SJCRH30 (cell line): ENCODE data around the gene ADAMTS13. TPM values are rescaled to one million over a fixed set of nuclear protein-coding genes. Genes with fewer than 3 reads are reported as not detected.

ENCODE experiments used
- DNase-seq, 2 experiments: peaks; one replicate each; pipeline ENCODE4 v3.0.0-alpha.2; 2015 to 2020
- H3K27ac ChIP-seq: fragments of 250-450 bp; sonication (Bioruptor Pico); 2 replicates; pipeline ENCODE4 v1.5.1; 2020; ENCODE audit warnings: mild to moderate bottlenecking, moderate library complexity
- H3K27me3 ChIP-seq: fragments of 250-450 bp; sonication (Bioruptor Pico); 2 replicates; pipeline ENCODE4 v1.5.1; 2020; ENCODE audit warnings: mild to moderate bottlenecking, moderate library complexity
- H3K36me3 ChIP-seq: fragments of 250-450 bp; sonication (Bioruptor Pico); 2 replicates; pipeline ENCODE4 v1.5.1; 2020; ENCODE audit warnings: mild to moderate bottlenecking, moderate library complexity
- H3K4me1 ChIP-seq: fragments of 250-450 bp; sonication (Bioruptor Pico); 2 replicates; pipeline ENCODE4 v1.5.1; 2020; ENCODE audit warnings: mild to moderate bottlenecking, moderate library complexity
- H3K4me3 ChIP-seq: fragments of 250-450 bp; sonication (Bioruptor Pico); 2 replicates; pipeline ENCODE4 v1.5.1; 2020; ENCODE audit warnings: mild to moderate bottlenecking, moderate library complexity
- H3K9me3 ChIP-seq: fragments of 250-450 bp; sonication (Bioruptor Pico); replicated peaks from 2 replicates; pipeline ENCODE4 v1.5.1; 2020; ENCODE audit warnings: mild to moderate bottlenecking, moderate library complexity
- total RNA-seq: library from RNA; depleted of rRNA; stranded (reverse); fragments of >200 nt; shearing (Covaris generic); gene quantifications from 2 replicates; pipeline ENCODE4 v1.2.3, GENCODE V29; 2014

Gene ADAMTS13
- total RNA-seq, 1 experiment from 2014 or later, result 0.42 TPM

- Histone ChIP-seq H3K27me3 (no peaks in the 10 kb centered on the region), H3K4me3 (peak overlapping the region; percentile 89), H3K9me3 (no peaks in the 10 kb centered on the region), H3K4me1 (peaks cover 10% of the 10 kb centered on the region; the same call in 1 of the 2 replicates), H3K27ac (peak overlapping the region; percentile 88; the same call in 1 of the 2 replicates), H3K36me3 (no peaks in the 10 kb centered on the region)
- peak; percentile 76 for DNase-seq
Observed at GRCh38 chr9:133460405-133461175, 38.4 kb downstream of the ADAMTS13 start.

DNA sequence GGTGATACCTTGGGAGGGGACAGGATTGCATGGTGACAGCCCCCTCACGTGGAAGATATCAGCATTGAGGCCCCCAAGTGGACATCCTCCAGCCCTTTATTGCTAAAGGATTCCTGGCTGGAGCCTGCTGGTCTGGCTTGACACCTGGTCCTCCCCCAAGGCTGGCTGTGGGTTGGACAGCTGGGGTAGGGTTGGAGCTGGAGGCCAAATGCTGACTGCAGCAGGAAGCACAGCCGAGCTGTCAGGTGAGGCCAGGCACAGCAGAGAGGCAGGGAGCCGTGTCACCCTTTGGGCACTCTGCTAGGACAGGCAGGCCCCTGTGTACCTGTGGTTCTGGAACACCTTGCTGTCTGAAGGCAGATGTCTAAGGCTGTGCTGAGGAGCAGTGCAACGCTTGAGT is 39.8 kb downstream of the ADAMTS13 start:
- Histone ChIP-seq H3K4me1 (peaks cover 10% of the 10 kb centered on the region; the same call in 1 of the 2 replicates), H3K9me3 (no peaks in the 10 kb centered on the region), H3K27ac (no peak overlapping the region), H3K4me3 (no peak overlapping the region), H3K27me3 (no peaks in the 10 kb centered on the region), H3K36me3 (no peaks in the 10 kb centered on the region)
- no peak for DNase-seq

DNA sequence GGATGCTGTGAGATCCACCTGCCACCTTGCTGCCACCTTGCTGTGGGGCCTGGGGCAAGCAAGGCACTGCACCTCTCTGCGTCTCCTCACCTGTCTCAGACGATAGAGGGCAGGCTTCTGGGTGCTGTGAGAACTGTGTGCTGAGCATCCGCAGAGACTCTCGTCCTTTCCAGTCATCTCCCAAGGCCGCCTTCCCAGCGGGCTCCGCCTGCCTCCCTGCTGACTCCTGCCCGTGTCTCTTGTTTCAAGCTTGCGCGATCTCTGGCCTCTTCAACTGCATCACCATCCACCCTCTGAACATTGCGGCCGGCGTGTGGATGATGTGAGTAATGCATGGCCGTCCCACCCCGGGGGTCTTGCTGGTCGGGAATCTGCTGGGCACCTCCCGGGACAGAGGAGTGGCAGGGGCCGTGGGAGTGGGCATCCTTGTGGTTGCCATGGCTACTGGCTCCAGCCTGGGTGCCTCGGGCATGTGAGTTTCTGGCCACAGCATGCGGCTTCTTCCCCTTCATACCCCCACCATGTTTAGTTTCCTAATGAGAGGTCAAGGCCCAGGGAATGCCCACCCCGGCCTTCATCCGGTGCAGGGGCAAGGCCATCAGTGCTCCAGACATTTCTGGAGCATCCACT is 41.2 kb downstream of the ADAMTS13 start:
- peaks cover 10% of the 10 kb centered on the region; the same call in 1 of the 2 replicates for H3K4me1 ChIP-seq
- no peak for DNase-seq

DNA sequence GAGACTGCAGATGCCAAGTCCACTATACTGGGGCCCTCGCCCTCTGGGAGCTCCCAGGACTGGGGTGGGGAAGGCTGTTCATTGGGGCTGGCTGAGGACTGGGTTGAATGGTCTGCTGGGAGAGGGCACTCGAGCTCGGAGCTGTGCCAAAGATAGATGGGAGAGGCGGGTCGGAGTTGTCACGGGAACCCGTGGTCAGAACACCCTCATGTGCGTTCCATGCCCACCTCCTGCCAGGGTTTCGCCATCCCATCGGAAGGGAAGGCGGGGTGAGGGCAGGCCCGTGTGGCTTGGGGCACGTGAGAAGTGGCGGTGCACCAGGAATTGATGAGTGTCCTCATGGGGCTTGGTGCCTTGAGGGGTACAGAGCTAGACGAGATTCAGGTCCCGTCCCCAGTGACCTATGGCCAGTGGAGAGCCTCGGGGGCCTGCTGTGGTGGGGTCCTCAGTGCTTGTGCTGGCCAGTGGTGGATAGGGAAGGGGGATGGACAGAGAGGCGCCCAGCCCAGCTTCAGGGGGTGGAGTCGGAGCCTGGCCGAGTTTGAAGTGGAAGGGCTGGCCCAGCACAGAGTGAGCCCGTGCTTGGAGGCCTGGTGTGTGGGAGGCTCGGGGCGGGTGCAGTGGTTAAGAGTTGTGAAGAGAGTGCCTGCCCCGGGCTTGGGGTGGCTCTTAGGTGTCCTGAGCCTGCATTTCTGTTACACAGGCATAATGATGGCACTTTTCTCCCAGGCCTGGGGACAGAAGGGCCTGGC is 41.9 kb downstream of the ADAMTS13 start:
- H3K9me3 ChIP-seq, result no peaks in the 10 kb centered on the region
- H3K4me3 ChIP-seq, result no peak overlapping the region
- no peak overlapping the region for H3K27ac ChIP-seq
- H3K4me1 ChIP-seq, result peaks cover 5% of the 10 kb centered on the region; the same call in 1 of the 2 replicates
- H3K36me3 ChIP-seq, result no peaks in the 10 kb centered on the region
- H3K27me3 ChIP-seq, result no peaks in the 10 kb centered on the region
- no peak for DNase-seq

More for the DNA sequence above, 41.2 kb downstream of the ADAMTS13 start:
- Histone ChIP-seq H3K27me3 (no peaks in the 10 kb centered on the region), H3K4me3 (no peak overlapping the region), H3K36me3 (no peaks in the 10 kb centered on the region), H3K9me3 (no peaks in the 10 kb centered on the region), H3K27ac (no peak overlapping the region)

- H3K9me3 ChIP-seq, result no peaks in the 10 kb centered on the region
- H3K4me3 ChIP-seq, result no peak overlapping the region
- H3K27ac ChIP-seq, result no peak overlapping the region
- no peaks in the 10 kb centered on the region for H3K36me3 ChIP-seq
- no peaks in the 10 kb centered on the region for H3K27me3 ChIP-seq
- peaks cover 5% of the 10 kb centered on the region; the same call in 1 of the 2 replicates for H3K4me1 ChIP-seq
- no peak for DNase-seq
Observed at GRCh38 chr9:133464638-133465037, 42.5 kb downstream of the ADAMTS13 start.

GRCh38 chr9:133465984-133466383 is 43.8 kb downstream of the ADAMTS13 start:
- Histone ChIP-seq H3K9me3 (no peaks in the 10 kb centered on the region), H3K4me1 (peaks cover under 1% of the 10 kb centered on the region; the same call in 1 of the 2 replicates), H3K27ac (no peak overlapping the region), H3K36me3 (no peaks in the 10 kb centered on the region), H3K27me3 (no peaks in the 10 kb centered on the region), H3K4me3 (no peak overlapping the region)
- DNase-seq, result no peak

- DNase-seq, result no peak
- no peak overlapping the region for H3K27ac ChIP-seq
- no peaks in the 10 kb centered on the region for H3K27me3 ChIP-seq
- no peak overlapping the region for H3K4me3 ChIP-seq
- no peaks in the 10 kb centered on the region; the same call in 1 of the 2 replicates for H3K36me3 ChIP-seq
- no peaks in the 10 kb centered on the region for H3K9me3 ChIP-seq
- no peaks in the 10 kb centered on the region for H3K4me1 ChIP-seq
Observed at GRCh38 chr9:133467101-133467500, 44.9 kb downstream of the ADAMTS13 start.

GRCh38 chr9:133468374-133468773 is 46.2 kb downstream of the ADAMTS13 start:
- Histone ChIP-seq H3K4me1 (no peaks in the 10 kb centered on the region), H3K4me3 (no peak overlapping the region), H3K36me3 (peaks cover 2% of the 10 kb centered on the region; the same call in 1 of the 2 replicates), H3K27me3 (no peaks in the 10 kb centered on the region), H3K27ac (no peak overlapping the region), H3K9me3 (no peaks in the 10 kb centered on the region)
- no peak for DNase-seq

GRCh38 chr9:133468777-133469421 is 46.7 kb downstream of the ADAMTS13 start:
- Histone ChIP-seq H3K4me3 (no peak overlapping the region), H3K27me3 (no peaks in the 10 kb centered on the region), H3K9me3 (no peaks in the 10 kb centered on the region), H3K27ac (no peak overlapping the region), H3K36me3 (peaks cover 5% of the 10 kb centered on the region; the same call in 1 of the 2 replicates), H3K4me1 (no peaks in the 10 kb centered on the region)
- DNase-seq, result no peak

DNA sequence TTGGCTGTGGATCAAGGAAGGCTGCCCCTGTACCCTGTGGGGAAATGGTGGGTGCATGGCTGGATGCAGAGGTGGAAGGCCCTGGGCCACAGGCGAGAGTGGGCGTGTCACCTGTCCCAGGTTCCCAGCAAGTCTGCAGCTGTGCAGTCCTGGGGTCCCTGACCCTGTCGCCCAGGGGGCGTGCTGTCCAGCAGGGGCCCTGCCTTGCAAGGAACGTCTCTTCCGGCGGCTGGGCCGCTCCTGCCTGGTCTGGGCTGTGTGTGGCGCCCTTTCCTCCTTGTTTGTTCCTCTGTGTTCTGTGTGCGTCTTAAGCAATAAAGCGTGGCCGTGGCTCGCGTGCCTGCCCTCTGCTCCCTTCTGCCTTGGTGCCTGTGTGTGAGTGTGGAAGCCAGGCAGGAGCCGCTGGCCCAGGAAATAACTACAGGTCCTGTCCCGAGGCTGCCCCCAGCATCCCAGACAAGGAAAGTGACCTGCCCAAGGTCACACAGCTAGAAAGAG is 48.3 kb downstream of the ADAMTS13 start:
- no peaks in the 10 kb centered on the region for H3K27me3 ChIP-seq
- no peaks in the 10 kb centered on the region for H3K4me1 ChIP-seq
- DNase-seq, result no peak
- H3K4me3 ChIP-seq, result no peak overlapping the region
- H3K27ac ChIP-seq, result no peak overlapping the region
- peaks cover 8% of the 10 kb centered on the region; the same call in 1 of the 2 replicates for H3K36me3 ChIP-seq
- H3K9me3 ChIP-seq, result no peaks in the 10 kb centered on the region

DNA sequence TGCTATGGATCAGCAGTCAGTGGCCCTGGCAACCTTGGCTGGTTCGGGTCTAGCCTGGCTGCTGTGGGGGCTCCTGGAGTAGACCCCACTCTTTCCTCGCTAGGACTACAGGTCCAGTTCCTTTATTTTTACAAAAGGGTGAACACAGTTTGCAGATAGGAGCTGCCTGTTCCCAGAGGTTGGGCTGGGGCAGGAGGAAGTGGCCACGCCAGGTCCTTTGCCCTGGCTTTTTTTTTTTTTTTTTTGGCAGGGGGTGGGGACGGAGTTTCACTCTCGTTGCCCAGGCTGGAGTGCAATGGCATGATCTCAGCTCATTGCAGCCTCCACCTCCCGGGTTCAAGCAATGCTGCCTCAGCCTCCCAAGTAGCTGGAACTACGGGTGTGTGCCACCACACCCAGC is 48.8 kb downstream of the ADAMTS13 start:
- DNase-seq, result no peak
- Histone ChIP-seq H3K27me3 (no peaks in the 10 kb centered on the region), H3K27ac (no peak overlapping the region), H3K36me3 (peaks cover 8% of the 10 kb centered on the region; the same call in 1 of the 2 replicates), H3K9me3 (no peaks in the 10 kb centered on the region), H3K4me1 (no peaks in the 10 kb centered on the region), H3K4me3 (no peak overlapping the region)

DNA sequence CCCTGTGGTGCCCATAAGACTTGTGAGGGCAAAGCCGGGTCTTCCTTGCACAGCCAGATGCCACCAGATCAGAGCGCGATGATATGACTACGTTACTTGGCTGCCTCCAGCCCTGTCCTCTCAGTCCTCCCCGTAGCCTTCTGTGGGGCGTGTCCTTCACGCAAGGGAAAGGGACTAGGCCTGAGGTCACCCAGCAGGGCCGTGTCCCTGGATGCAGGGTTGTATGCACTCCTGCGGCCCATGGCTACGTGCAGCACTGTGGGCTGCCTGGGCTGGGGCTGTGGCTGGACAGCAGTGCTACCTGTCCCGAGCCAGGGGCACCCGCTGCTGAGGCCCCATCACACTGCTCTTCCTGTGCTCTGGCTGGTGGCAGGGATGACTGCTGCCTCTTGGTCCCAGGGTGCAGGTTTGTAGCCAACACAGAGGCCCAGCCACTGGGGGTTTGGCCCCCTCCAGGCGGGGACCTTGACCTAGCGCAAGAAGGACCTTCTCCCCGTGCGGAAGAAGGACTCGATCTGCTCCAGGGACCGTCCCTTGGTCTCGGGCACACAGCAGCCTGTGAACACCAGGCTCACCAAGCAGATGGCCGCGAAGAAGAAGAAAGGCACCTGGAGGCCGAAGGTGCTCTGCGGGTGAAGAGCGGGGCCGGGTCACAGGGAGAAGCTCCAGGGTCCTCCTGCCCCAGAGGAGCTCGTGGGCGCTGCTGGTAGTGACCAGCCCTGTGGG is 49.5 kb downstream of the ADAMTS13 start:
- Histone ChIP-seq H3K36me3 (peaks cover 8% of the 10 kb centered on the region; the same call in 1 of the 2 replicates), H3K9me3 (no peaks in the 10 kb centered on the region), H3K4me3 (no peak overlapping the region), H3K27ac (no peak overlapping the region), H3K4me1 (no peaks in the 10 kb centered on the region), H3K27me3 (no peaks in the 10 kb centered on the region)
- DNase-seq, result no peak

DNA sequence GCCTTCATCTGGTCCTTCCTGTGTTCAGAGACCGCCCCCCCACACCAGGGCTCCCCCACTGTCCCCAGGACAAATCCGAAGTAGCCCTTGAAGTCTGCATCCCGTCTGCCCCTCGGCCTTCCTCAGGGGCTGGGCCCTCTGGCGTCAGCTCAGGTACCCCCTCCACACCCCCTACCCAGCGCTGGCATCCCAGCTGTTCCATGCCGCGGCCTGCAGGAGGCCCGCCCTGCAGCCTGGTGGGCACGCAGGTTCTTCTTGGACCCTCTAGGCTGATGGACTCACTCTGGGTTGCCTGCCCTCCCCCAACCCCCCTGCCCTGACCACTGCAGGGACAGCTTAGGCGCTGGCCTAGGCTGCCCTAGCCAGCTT is 50.1 kb downstream of the ADAMTS13 start:
- Histone ChIP-seq H3K27me3 (no peaks in the 10 kb centered on the region), H3K4me3 (no peak overlapping the region), H3K4me1 (no peaks in the 10 kb centered on the region), H3K27ac (no peak overlapping the region), H3K9me3 (no peaks in the 10 kb centered on the region), H3K36me3 (peaks cover 8% of the 10 kb centered on the region; the same call in 1 of the 2 replicates)
- DNase-seq, result no peak
